HepG2 (cell line): ENCODE data around the gene UNC5B. TPM values are rescaled to one million over a fixed set of nuclear protein-coding genes. Genes with fewer than 3 reads are reported as not detected.

ENCODE experiments used
- ATAC-seq: fragments of 200-7000 bp; cut with Tn5 transposase; 3 replicates; pipeline ENCODE4 v1.9.1; 2020; ENCODE audit warnings: mild to moderate bottlenecking, moderate library complexity
- BruUV-seq: library from RNA; stranded (reverse); fragments of 400-500 nt; replicated peaks from 2 replicates; lab custom pipeline; 2021; lab: Mats Ljungman, UMichigan
- CTCF ChIA-PET: fragments of 300-600 bp; formaldehyde crosslinking; extraction: SDS; loops from one replicate; lab custom pipeline; 2021; ENCODE audit warnings: low total read pairs, inconsistent platforms, low intra/inter-chr PET ratio; lab: Yijun Ruan, JAX
- POLR2A ChIA-PET: fragments of 350-600 bp; sonication (Branson Sonifier 250); formaldehyde crosslinking; loops from one replicate; lab custom pipeline; 2020; ENCODE audit warnings: antibody characterized with exemption, inconsistent platforms; lab: Yijun Ruan, JAX
- DNase-seq: peaks from one replicate; pipeline ENCODE4 v3.0.0-alpha.2; 2015; ENCODE audit warnings: low spot score
- FAIRE-seq: peaks from 3 replicates; lab custom pipeline; 2011; peaks lifted over from hg19 to GRCh38; lab: Jason Lieb, UNC
- H2AFZ ChIP-seq: one replicate; pipeline ENCODE4 v1.6.1; 2011; ENCODE audit warnings: low read length, inconsistent platforms
- H3K27ac ChIP-seq: fragments of 300-600 bp; 3 replicates; pipeline ENCODE4 v1.8.0; 2011; ENCODE audit warnings: mixed run types, mild to moderate bottlenecking, mixed read lengths, low read length, inconsistent platforms; ENCODE audit not compliant: insufficient read depth; ENCODE audit errors: extremely low read length
- H3K27me3 ChIP-seq, 2 experiments: fragments of 200-600 bp in 1 of 2; 2 replicates in 1 of 2; 3 replicates in 1 of 2; pipeline versions ENCODE4 v1.6.0 to v1.8.0; 2011; ENCODE audit warnings: low read length in 2 of 2, mild to moderate bottlenecking in 2 of 2, moderate library complexity in 2 of 2, inconsistent platforms in 1 of 2; ENCODE audit not compliant: insufficient read depth in 2 of 2, control insufficient read depth in 1 of 2
- H3K36me3 ChIP-seq, 2 experiments: fragments of 200-600 bp in 1 of 2; replicated peaks in 1 of 2; 2 replicates in 1 of 2; 3 replicates in 1 of 2; pipeline versions ENCODE4 v1.5.1 to v1.8.0; 2011; ENCODE audit warnings: low read length in 2 of 2, inconsistent platforms in 1 of 2; ENCODE audit not compliant: insufficient read depth in 2 of 2, control insufficient read depth in 1 of 2
- H3K4me1 ChIP-seq: 2 replicates; pipeline ENCODE4 v1.5.1; 2012; ENCODE audit warnings: low read length, inconsistent platforms; ENCODE audit not compliant: insufficient read depth
- H3K4me2 ChIP-seq: 2 replicates; pipeline ENCODE4 v1.6.0; 2011; ENCODE audit warnings: low read depth, low read length, inconsistent platforms
- H3K4me3 ChIP-seq, 3 experiments: fragments of 200-600 bp in 1 of 3; sonication (generic), shearing (Covaris generic) in 1 of 3; replicated peaks in 1 of 3; 2 replicates each; pipeline ENCODE4 v1.5.1; 2011 to 2016; ENCODE audit warnings: low read length in 3 of 3, inconsistent platforms in 2 of 3, low read depth in 2 of 3, mild to moderate bottlenecking in 2 of 3, control low read depth in 1 of 3, mixed read lengths in 1 of 3; ENCODE audit not compliant: insufficient read depth in 1 of 3
- H3K79me2 ChIP-seq: one replicate; pipeline ENCODE4 v1.6.1; 2011; ENCODE audit warnings: low read length, inconsistent platforms; ENCODE audit not compliant: insufficient read depth
- H3K9ac ChIP-seq: 2 replicates; pipeline ENCODE4 v1.6.0; 2011; ENCODE audit warnings: mild to moderate bottlenecking, low read depth, low read length, inconsistent platforms; ENCODE audit not compliant: insufficient read depth
- H3K9me3 ChIP-seq: 2 replicates; pipeline ENCODE4 v1.5.1; 2012; ENCODE audit warnings: mild to moderate bottlenecking, low read length
- H4K20me1 ChIP-seq: 2 replicates; pipeline ENCODE4 v1.6.0; 2011; ENCODE audit warnings: inconsistent platforms, mild to moderate bottlenecking, low read length, moderate library complexity; ENCODE audit not compliant: insufficient read depth
- FOXP1 ChIP-seq, 2 experiments: fragments of 450-650 bp in 1 of 2; IDR thresholded peaks; 2 replicates each; pipeline ENCODE4 v1.6.1; 2017 to 2018; ENCODE audit warnings: antibody characterized with exemption in 1 of 2
- GPBP1L1 ChIP-seq: sonication (generic); formaldehyde crosslinking; IDR thresholded peaks from 2 replicates; pipeline ENCODE4 v1.5.0; 2020; ENCODE audit warnings: mild to moderate bottlenecking, missing genetic modification reagents
- MLX ChIP-seq: IDR thresholded peaks from 2 replicates; pipeline ENCODE4 v1.6.1; 2016
- PAXIP1 ChIP-seq: sonication (generic); formaldehyde crosslinking; conservative IDR thresholded peaks from 2 replicates; pipeline ENCODE4 v1.4.0; 2020; ENCODE audit warnings: mild to moderate bottlenecking, missing genetic modification reagents, moderate library complexity
- SAP130 ChIP-seq: IDR thresholded peaks from 2 replicates; pipeline ENCODE4 v1.6.1; 2016; ENCODE audit warnings: low read depth
- SNAPC2 ChIP-seq: sonication (generic); formaldehyde crosslinking; IDR thresholded peaks from 2 replicates; pipeline ENCODE4 v1.8.1; 2022; ENCODE audit warnings: mild to moderate bottlenecking, missing genetic modification reagents
- SRSF9 ChIP-seq: fragments of 200-400 bp; formaldehyde crosslinking; IDR thresholded peaks from 2 replicates; pipeline ENCODE4 v1.6.1; 2018; ENCODE audit warnings: borderline replicate concordance, mild to moderate bottlenecking, low read depth, low read length; ENCODE audit not compliant: insufficient read depth, poor library complexity, severe bottlenecking
- ZNF446 ChIP-seq: sonication (generic); formaldehyde crosslinking; IDR thresholded peaks from 2 replicates; pipeline ENCODE4 v1.5.0; 2020; ENCODE audit warnings: mild to moderate bottlenecking, missing genetic modification reagents
- ZNF503 ChIP-seq: sonication (generic); formaldehyde crosslinking; IDR thresholded peaks from 2 replicates; pipeline ENCODE4 v1.4.0; 2020; ENCODE audit warnings: missing genetic modification reagents
- ZNF879 ChIP-seq: sonication (generic); formaldehyde crosslinking; IDR thresholded peaks from 2 replicates; pipeline ENCODE4 v1.8.1; 2023; ENCODE audit warnings: missing genetic modification reagents
- WGBS: methylation state at CpG from one replicate; pipeline ENCODE4 v1.1.6; 2017; ENCODE audit warnings: low lambda C conversion rate; 5-methylcytosine and 5-hydroxymethylcytosine counted together
- in situ Hi-C: cut with HindIII; loops from 2 replicates; pipeline ENCODE4 v1.10.0; 2017; ENCODE audit warnings: low pct_unique_long_range_greater_than_20kb; ENCODE audit not compliant: extremely low pct_ligation_motif_present
- intact Hi-C: fragments of 100-400 bp; cut with micrococcal nuclease; formaldehyde crosslinking; loops from one replicate; pipeline ENCODE4 v1.10.0; 2022; ENCODE audit not compliant: unreplicated experiment
- polyA plus RNA-seq, 8 experiments: library from polyadenylated mRNA; depleted of rRNA in 3 of 8; stranded (reverse) in 7 of 8; unstranded in 1 of 8; fragments of >200 nt; fragmentation: Illumina TruSeq in 4 of 8; extraction: Trizol in 4 of 8; gene quantifications; 2 replicates each; pipeline versions ENCODE4 v1.2.1 to v1.2.3, GENCODE V29; 2011 to 2016; ENCODE audit warnings: low read depth in 4 of 8, missing spikeins in 1 of 8, mixed read lengths in 1 of 8; ENCODE audit not compliant: insufficient read depth in 1 of 8
- total RNA-seq, 5 experiments: library from RNA; depleted of rRNA; stranded (reverse); fragments of >200 nt; fragmentation: Illumina TruSeq; extraction: Trizol; gene quantifications; 2 replicates each; pipeline ENCODE4 v1.2.3, GENCODE V29; 2016; ENCODE audit warnings: low read depth in 1 of 5
- TF ChIP-seq, protein P1 (sequence below): sonication (generic); formaldehyde crosslinking; IDR thresholded peaks from 2 replicates; pipeline ENCODE4 v1.4.0; 2020; ENCODE audit warnings: missing genetic modification reagents, borderline replicate concordance

Gene UNC5B
- total and polyA plus RNA-seq, 2 of the 13 experiments (the other 11 are each of a cell fraction or from before 2014, with no cell fraction given), result 0.07 TPM

- TF ChIP-seq MLX (CRISPR knock-in tag) (no peak), ZNF503 (CRISPR knock-in tag) (no peak), SRSF9 (no peak), PAXIP1 (CRISPR knock-in tag) (no peak), ZNF446 (no peak)
These were observed 91.2 kb downstream of the UNC5B start (continued) for GRCh38 chr10:71303569-71303907.

DNA sequence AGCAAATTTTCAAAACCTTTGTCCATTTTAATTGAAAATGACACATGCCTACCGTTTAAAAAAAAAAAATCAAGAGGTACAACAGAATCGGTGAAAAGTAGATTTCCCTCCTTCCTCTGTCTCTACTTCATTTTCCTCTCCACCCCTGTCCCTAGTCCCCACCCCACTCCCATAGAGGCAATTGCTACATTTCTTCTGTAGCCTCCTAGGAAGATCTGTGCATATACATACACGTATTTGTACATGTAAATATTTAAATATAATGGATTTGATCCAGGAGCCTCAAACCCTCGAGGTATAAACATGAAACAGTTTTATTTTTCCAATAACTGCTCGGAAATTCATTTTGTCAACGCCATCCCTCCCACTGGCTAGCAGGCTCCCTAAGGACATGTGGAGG lies 92.5 kb downstream of the UNC5B start:
- no peaks in the 10 kb centered on the region for H3K36me3 ChIP-seq
- no peaks in the 10 kb centered on the region for H3K9me3 ChIP-seq
- H3K9ac ChIP-seq, result no peak overlapping the region
- FAIRE-seq (no peak), ATAC-seq (no peak), DNase-seq (no peak)
- no peak overlapping the region for H3K4me2 ChIP-seq
- no peak overlapping the region for H3K4me3 ChIP-seq
- no peak overlapping the region for H2AFZ ChIP-seq
- in situ Hi-C loops (loop anchor here (5.0 kb wide), 1 partner anchor 397 kb away; no protein-coding TSS in a partner anchor), intact Hi-C loops (no loop called here)
- H3K27me3 ChIP-seq, result peaks cover 3 to 12% of the 10 kb centered on the region in 2 experiments; a peak in 3 of 5 replicates
- CTCF ChIA-PET, result interaction anchor here (1.0 kb wide), 1 partner anchor 265 kb away, joined by 4 read pairs; no protein-coding TSS in a partner anchor
- POLR2A ChIA-PET, result no interaction called here
- no peaks in the 10 kb centered on the region for H3K79me2 ChIP-seq
- BruUV-seq, result no TSS peak
- H3K4me1 ChIP-seq, result peaks cover 20% of the 10 kb centered on the region; the same call in 1 of the 2 replicates
- 14% methylated on average over 6 of the region's 6 CpGs for WGBS
- H3K27ac ChIP-seq, result no peak overlapping the region
- 0 out of 2 replicates have a peak, but pooled peaks cover 3% of the 10 kb centered on the region for H4K20me1 ChIP-seq
- TF ChIP-seq FOXP1 (IDR thresholded peaks at IDR 0.05) (no peak), FOXP1 (CRISPR knock-in tag; IDR thresholded peaks at IDR 0.05) (no peak), SNAPC2 (no peak), GPBP1L1 (CRISPR knock-in tag) (no peak), ZNF879 (CRISPR knock-in tag) (no peak), SAP130 (CRISPR knock-in tag) (no peak)
- TF ChIP-seq, protein P1, sequence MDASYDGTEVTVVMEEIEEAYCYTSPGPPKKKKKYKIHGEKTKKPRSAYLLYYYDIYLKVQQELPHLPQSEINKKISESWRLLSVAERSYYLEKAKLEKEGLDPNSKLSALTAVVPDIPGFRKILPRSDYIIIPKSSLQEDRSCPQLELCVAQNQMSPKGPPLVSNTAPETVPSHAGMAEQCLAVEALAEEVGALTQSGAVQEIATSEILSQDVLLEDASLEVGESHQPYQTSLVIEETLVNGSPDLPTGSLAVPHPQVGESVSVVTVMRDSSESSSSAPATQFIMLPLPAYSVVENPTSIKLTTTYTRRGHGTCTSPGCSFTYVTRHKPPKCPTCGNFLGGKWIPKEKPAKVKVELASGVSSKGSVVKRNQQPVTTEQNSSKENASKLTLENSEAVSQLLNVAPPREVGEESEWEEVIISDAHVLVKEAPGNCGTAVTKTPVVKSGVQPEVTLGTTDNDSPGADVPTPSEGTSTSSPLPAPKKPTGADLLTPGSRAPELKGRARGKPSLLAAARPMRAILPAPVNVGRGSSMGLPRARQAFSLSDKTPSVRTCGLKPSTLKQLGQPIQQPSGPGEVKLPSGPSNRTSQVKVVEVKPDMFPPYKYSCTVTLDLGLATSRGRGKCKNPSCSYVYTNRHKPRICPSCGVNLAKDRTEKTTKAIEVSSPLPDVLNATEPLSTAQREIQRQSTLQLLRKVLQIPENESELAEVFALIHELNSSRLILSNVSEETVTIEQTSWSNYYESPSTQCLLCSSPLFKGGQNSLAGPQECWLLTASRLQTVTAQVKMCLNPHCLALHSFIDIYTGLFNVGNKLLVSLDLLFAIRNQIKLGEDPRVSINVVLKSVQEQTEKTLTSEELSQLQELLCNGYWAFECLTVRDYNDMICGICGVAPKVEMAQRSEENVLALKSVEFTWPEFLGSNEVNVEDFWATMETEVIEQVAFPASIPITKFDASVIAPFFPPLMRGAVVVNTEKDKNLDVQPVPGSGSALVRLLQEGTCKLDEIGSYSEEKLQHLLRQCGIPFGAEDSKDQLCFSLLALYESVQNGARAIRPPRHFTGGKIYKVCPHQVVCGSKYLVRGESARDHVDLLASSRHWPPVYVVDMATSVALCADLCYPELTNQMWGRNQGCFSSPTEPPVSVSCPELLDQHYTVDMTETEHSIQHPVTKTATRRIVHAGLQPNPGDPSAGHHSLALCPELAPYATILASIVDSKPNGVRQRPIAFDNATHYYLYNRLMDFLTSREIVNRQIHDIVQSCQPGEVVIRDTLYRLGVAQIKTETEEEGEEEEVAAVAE (CRISPR knock-in tag), result no peak
